ENCODE results near the gene COL28A1.

The COL28A1 gene

DNA sequence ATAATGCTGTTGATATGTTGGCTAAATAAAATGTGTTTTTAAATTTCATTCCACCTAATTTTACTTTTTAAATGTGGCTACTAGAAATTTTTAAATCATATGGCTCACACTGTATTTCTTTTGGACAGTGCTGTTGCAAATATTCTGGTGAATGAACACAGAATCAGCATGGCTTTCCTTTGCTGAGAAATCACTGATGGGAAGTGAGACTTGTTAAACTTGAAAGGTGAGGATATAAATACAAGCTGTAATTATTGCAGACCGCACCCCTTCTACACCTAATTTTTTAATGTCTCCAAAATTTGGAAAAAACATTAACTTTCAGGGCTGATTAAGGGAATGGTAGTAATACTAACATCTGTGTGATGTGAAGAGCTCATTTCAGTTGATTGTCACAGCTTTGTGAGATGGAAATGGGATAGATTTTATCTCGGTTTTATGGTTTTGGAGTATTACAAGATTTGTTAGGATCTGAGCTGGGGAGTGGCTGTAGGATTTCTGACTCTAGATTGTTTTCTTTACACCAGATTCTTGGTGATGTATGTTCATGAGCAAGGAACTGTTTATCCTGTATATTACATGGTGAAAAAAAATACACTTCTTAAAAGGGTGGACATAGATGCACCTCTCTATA is 32.3 kb upstream of the COL28A1 start:
- no peak for DNase-seq (ENCODE audit: low read depth)
- TF ChIP-seq, protein P1, sequence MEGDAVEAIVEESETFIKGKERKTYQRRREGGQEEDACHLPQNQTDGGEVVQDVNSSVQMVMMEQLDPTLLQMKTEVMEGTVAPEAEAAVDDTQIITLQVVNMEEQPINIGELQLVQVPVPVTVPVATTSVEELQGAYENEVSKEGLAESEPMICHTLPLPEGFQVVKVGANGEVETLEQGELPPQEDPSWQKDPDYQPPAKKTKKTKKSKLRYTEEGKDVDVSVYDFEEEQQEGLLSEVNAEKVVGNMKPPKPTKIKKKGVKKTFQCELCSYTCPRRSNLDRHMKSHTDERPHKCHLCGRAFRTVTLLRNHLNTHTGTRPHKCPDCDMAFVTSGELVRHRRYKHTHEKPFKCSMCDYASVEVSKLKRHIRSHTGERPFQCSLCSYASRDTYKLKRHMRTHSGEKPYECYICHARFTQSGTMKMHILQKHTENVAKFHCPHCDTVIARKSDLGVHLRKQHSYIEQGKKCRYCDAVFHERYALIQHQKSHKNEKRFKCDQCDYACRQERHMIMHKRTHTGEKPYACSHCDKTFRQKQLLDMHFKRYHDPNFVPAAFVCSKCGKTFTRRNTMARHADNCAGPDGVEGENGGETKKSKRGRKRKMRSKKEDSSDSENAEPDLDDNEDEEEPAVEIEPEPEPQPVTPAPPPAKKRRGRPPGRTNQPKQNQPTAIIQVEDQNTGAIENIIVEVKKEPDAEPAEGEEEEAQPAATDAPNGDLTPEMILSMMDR (IDR thresholded peaks at IDR 0.05; ENCODE audit: low read depth, low read length, missing control alignments) = no peak
- in situ Hi-C loops (cut with HindIII; ENCODE audit: low sequenced_read_pairs) = no loop called here
- peak overlapping the region; percentile 62 for H3K4me3 ChIP-seq (ENCODE audit: low read depth, low read length)

DNA sequence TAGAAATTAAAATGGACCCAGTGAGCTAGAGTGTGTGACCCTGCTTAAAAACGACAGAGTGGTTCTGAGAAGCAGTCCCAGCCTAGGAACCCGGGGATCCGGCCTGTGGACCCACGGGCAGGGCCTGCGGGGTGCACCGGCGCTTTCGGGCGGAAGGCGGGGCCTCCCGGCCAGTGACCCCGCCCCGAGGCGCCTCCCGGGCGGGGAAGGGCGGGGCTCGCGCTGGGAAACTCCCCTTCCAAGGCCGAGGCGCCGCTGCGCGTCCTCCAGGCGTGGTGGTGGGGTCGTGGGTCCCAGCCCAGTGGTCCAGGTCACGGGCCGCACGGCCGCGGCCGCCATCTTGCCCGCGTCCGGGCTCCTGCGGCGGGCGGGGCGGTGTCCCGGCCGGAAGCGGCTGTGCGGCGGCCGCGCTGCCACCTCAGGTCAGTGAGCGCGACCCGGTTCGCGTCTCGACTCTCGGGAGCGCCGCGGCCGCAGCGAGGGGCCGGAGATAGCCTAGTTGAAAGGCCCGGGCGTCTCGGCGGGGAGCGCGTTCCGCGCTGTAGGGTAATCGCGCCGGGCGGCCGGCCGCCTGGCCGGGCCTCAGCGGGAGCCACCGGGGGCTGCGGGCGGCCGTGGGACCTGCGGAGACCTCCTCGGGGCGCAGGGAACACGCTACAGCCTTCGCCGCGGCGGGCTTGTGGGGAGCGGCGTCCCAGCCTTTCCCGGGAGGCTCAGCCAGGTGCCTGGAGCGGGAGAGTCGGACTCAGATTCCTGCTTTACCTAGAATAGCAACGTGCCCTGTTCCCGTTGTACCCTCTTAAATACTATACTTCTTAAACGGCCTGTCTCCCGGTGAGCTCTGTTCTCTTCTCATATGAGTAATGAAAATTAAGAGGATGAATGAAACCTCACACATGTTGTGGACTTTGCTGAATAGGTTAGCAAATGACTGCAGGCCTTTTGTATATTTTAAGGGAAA is 31.3 kb upstream of the COL28A1 start, which contains the start of gene MIOS:
Gene MIOS, plus strand, starts transcription at position 234 of the 961 bp plus-strand sequence. CDS start 5,592 bp downstream, outside the sequence.
- TF ChIP-seq, protein P1 (IDR thresholded peaks at IDR 0.05; ENCODE audit: low read depth, low read length, missing control alignments) = no peak
- peak within 1 kb of the TSS; percentile 62 for H3K4me3 ChIP-seq (ENCODE audit: low read depth, low read length)
- in situ Hi-C loops (cut with HindIII; ENCODE audit: low sequenced_read_pairs) = no loop called here
- peak; percentile 28 for DNase-seq (ENCODE audit: low read depth)

DNA sequence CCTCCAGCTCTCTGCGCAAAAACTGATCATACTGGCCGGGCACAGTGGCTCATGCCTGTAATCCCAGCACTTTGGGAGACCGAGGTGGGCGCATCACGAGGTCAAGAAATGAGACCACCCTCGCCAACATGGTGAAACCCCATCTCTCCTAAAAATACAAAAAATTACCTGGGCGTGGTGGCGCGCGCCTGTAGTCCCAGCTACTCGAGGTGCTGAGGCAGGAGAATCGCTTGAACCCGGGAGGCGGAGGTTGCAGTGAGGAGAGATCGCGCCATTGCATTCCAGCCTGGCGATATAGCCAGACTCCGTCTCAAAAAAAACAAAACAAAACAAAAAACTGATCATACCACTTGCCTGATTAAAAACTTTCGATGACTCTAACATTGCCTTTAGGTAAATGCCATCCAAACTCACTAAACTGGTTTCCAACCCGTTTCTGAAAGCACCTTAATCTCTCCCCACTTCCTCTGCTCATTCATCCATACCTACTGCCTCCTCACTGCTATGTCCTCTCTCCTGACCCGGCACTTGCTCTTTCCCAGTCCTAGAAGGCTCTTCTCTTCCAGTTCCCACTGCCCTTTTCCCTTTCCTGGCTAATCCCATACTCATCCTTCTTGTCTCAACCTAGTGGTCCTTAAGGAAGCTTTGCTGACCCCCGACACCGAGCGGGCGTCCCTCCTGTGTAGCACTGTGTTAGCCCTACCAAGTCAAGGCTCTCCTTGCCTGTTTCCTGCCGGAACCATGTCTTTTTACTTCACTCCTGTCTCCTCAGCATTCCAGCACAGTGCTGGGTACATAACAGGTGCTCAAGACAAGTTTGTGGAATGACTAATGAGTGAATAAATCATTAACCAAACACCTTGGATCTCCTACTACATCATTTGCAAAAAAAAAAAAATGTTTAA is 30.3 kb upstream of the COL28A1 start:
- DNase-seq (ENCODE audit: low read depth) = no peak
- H3K4me3 ChIP-seq (ENCODE audit: low read depth, low read length) = peak overlapping the region; percentile 62
- TF ChIP-seq, protein P1 (IDR thresholded peaks at IDR 0.05; ENCODE audit: low read depth, low read length, missing control alignments) = no peak
- in situ Hi-C loops (cut with HindIII; ENCODE audit: low sequenced_read_pairs) = no loop called here

GRCh38 chr7:7565018-7565680 is 29.5 kb upstream of the COL28A1 start:
- TF ChIP-seq, protein P1 (IDR thresholded peaks at IDR 0.05; ENCODE audit: low read depth, low read length, missing control alignments) = no peak

DNA sequence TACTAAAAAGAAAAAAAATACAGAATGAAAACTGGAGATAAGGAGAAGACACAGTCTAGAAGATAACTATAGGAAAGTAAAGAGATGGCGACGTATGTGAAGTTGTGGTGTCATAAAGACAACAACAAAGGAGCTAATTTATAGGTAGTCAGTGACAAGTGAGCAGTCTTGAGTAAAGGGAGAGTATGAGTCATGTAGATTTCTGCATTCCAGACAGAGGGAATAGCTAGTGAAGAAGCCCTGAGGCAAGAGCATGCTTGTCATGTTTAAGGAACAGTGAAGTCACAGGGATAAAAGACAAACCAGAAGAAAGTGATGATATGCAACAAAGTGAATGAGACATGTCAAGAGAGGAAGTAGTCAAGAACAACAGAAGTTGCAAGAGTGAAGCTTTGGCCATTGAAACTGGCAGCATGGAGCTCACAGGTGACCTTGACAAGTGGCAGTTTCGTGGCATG is 28.7 kb upstream of the COL28A1 start:
- in situ Hi-C loops (cut with HindIII; ENCODE audit: low sequenced_read_pairs) = no loop called here
- no peak overlapping the region for H3K4me3 ChIP-seq (ENCODE audit: low read depth, low read length)
- TF ChIP-seq, protein P1 (IDR thresholded peaks at IDR 0.05; ENCODE audit: low read depth, low read length, missing control alignments) = no peak
- no peak for DNase-seq (ENCODE audit: low read depth)

More at GRCh38 chr7:7565018-7565680, 29.5 kb upstream of the COL28A1 start:
- in situ Hi-C loops (cut with HindIII; ENCODE audit: low sequenced_read_pairs) = no loop called here
- H3K4me3 ChIP-seq (ENCODE audit: low read depth, low read length) = no peak overlapping the region
- no peak for DNase-seq (ENCODE audit: low read depth)

Data from astrocyte of the cerebellum (primary cell).